UCSD-AML1 (cell line): ENCODE results near the gene IRAK4.

Experiments
- DNase-seq: peaks from one replicate; lab custom pipeline; 2025; ENCODE audit not compliant: unreplicated experiment; lab: John Stamatoyannopoulos, UW

IRAK4 gene

GRCh38 chr12:43764528-43764927 lies 5.8 kb downstream of the IRAK4 start:
- DNase-seq: no peak

DNA sequence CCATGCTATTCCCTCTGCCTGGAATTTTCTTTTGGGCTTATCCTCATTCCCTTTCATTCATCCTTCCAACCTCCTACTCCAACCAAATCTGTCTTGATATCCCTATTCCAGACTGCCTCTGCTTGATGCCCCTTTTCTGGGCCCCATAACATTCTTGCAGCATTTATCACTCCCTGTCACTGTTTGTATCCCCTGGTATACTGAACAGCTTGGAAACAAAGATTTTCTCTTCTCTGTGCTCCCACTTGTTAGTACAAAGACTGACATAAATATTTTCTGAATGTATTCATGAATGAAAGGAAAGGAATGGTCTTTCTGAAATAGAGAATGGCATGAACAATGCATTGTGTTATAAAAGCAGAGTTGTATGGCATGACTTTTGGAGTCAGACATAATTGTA lies 7.5 kb downstream of the IRAK4 start:
- no peak for DNase-seq

GRCh38 chr12:43776498-43776897 lies 17.7 kb downstream of the IRAK4 start:
- DNase-seq: no peak

- DNase-seq: no peak
These were observed 28.3 kb downstream of the IRAK4 start for GRCh38 chr12:43786899-43787693.

DNA sequence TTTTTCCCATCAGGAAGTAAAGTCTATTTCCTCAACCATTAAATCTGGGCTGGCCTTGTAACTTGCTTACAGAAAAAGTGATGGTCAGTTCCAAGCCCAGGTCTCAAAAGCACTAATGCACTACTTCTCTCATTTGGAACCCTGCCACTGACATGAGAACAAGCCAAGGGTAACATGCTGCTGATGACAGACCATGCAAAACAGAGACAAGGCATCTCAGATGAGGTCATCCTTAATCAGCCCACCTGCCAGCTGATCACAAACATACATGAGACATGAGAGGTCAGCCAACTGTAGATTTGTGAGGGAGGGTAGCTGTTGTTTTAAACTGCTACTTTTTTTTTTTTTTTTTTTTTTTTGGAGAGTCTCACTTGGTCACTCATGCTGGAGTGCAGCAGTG lies 31.2 kb downstream of the IRAK4 start:
- no peak for DNase-seq

DNA sequence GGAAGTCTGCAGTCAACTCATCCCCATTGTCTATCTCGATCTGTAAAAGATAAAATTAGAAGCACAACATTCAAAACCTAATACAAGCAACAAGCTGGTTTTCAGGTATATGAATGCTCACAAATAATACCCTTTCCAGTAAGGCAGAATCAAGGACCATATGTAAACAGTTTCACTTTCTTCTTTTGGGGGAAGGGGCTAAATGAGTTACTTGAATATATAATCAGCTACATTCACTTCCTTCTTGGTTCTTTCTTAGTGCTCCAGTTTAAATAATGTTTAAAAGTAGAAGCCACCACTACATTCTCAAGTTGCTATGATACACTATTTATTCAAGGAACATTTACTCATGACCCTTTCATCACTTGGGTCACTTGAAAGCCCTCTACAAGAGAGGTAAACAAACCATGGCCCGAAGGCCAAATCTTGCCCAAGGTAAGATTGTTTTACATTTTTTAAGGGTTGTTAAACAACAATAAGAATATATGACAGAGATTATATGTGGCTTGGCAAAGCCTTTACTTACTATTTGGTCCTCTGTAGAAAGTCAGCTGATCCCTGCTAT lies 37.0 kb downstream of the IRAK4 start:
- DNase-seq: no peak

GRCh38 chr12:43797561-43798217 lies 38.9 kb downstream of the IRAK4 start:
- no peak for DNase-seq

DNA sequence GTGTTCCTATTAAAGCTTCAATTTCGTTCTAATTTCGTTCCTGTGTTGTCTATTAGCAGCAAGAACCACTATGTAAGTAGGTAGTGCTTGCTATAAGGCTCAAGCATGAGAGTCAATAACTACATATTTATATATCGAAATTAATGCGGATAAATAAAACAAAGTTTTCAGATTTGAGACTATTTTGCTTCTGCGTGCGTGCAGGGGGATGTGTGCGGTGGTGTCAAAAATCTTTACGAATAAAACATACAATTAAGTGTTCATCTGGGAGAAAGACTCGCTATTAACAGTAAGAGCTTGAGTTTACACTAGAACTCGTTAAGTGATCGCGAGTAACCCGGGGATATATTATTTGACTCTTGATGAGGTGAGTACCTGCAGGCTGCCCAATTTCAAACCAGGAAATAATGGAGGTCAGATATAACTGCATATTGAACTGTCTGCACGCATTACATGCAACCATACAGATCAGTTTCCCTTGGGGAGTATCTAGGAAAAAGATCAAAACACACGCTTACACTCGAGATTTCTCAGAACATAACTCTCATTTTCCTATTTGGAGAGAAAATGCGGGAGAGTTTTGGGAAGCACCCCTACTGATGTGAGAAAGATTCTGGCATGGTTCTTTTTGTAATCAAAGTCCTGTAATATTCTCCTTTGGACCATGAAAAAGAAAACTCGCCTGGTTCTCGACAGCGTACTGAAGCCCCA lies 46.6 kb downstream of the IRAK4 start:
- DNase-seq: no peak

GRCh38 chr12:43805860-43806736 lies 47.3 kb downstream of the IRAK4 start, which contains the start of gene TWF1:
TSS of gene TWF1 (minus strand) at chr12:43806317. CDS start at chr12:43806245, 72 bp downstream.
- peak; percentile 88 for DNase-seq

GRCh38 chr12:43806737-43807072 lies 48.0 kb downstream of the IRAK4 start:
- no peak for DNase-seq

DNA sequence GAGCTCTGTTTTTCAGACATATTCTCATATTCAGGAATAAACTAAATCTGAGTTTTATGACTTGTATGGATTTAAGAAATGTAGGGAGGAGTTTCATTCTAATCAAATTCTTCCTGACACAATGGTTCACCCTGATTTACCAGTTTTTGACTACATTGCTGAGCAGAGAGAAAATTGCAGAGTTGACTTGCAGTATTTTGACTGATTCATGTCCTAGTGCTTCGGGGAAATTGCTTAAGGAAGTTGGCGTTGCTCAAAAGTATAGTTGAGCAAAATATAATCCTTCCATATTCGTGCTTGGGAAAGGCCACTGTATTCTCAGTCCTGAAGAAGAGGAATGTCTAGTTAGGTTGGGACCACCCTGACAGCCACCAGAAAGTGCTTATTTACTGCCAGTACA lies 48.6 kb downstream of the IRAK4 start:
- no peak for DNase-seq

DNA sequence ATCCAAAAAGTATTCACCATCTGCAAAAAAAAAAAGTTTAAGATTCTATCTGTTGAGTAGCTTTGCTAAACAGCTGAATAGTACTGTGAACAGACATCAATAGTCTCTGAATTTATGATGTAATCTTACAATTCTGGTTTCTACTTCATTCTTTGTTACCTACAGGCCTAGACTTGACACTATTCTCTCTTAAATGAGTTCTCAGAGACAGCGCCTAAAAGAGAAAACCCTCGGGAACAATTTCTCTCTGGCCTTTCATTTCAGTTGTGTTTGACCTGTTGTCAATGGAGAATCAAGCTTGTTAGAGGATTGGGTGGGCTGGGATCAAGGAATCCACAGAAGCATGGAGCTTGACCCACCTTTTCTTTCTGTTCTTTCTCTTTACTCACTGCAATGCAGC lies 53.3 kb downstream of the IRAK4 start:
- no peak for DNase-seq

- no peak for DNase-seq
These were observed 54.2 kb downstream of the IRAK4 start for GRCh38 chr12:43812926-43813325.

- no peak for DNase-seq
These were observed 56.7 kb downstream of the IRAK4 start for GRCh38 chr12:43815416-43815815.

DNA sequence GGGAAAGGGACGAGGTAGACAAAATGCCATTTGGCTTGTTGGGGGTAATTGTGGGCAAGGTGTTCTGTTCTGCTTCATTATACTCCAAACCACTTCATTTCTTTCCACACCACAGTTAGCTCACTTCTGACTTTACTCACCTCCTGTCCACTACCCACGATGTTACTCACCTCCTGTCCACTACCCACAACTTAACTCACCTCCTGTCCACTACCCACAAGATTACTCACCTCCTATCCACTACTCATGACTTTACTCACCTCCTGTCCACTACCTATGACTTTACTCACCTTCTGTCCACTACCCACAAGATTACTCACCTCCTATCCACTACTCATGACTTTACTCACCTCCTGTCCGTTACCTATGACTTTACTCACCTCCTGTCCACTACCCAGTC lies 57.4 kb downstream of the IRAK4 start:
- DNase-seq: no peak

GRCh38 chr12:43824207-43824775 lies 65.5 kb downstream of the IRAK4 start:
- no peak for DNase-seq

- DNase-seq: no peak
These were observed 67.9 kb downstream of the IRAK4 start for GRCh38 chr12:43826681-43827080.

- no peak for DNase-seq
These were observed 68.3 kb downstream of the IRAK4 start for GRCh38 chr12:43827093-43827492.

- DNase-seq: no peak
These were observed 73.9 kb downstream of the IRAK4 start for GRCh38 chr12:43832463-43833168.

DNA sequence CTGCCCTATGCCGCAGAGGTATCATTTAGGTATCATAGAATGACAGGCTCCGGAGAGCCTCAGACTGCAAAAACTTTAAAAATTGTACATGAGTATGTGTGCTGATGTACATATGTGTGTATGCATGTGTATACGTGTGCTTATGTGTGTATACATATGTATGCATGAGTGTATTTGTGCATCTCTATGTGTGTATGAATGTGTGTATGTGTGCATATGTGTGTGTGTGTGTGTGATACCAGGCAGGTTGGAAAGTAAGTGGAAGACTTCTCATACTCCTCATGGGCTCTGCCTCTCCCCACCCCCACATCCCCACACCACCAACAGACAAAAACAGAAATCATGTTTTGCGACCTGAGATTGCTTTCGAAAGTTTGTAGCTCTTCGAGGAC lies 76.5 kb downstream of the IRAK4 start:
- no peak for DNase-seq
